ENCODE data around the gene PRKCA.
"Not testable (repeated sequence)": the region's sequence is repeated elsewhere in the genome, so short reads cannot be mapped to it uniquely, and the experiment has no call there.

The PRKCA gene

GRCh38 chr17:66381701-66382362 lies 79.4 kb downstream of the PRKCA start:
- DNase-seq: no peak

GRCh38 chr17:66383333-66383732 lies 80.9 kb downstream of the PRKCA start:
- DNase-seq: no peak

GRCh38 chr17:66386498-66387351 lies 84.3 kb downstream of the PRKCA start:
- DNase-seq: no peak

GRCh38 chr17:66387392-66387981 lies 85.1 kb downstream of the PRKCA start:
- DNase-seq: no peak

- no peak for DNase-seq
Observed at GRCh38 chr17:66392783-66393437, 90.5 kb downstream of the PRKCA start.

GRCh38 chr17:66395961-66396360 lies 93.5 kb downstream of the PRKCA start:
- DNase-seq: no peak

GRCh38 chr17:66397486-66397885 lies 95.1 kb downstream of the PRKCA start:
- no peak for DNase-seq

GRCh38 chr17:66398059-66398458 lies 95.6 kb downstream of the PRKCA start:
- DNase-seq: no peak

GRCh38 chr17:66398617-66399016 lies 96.2 kb downstream of the PRKCA start:
- peak in 9 of 56 donors; percentile 2 to 46 (median 9) for DNase-seq

- DNase-seq: no peak
Observed at GRCh38 chr17:66399441-66399840, 97.0 kb downstream of the PRKCA start.

- DNase-seq: not testable (repeated sequence)
Observed at GRCh38 chr17:66400041-66400688, 97.8 kb downstream of the PRKCA start.

GRCh38 chr17:66400698-66401097 lies 98.3 kb downstream of the PRKCA start:
- no peak for DNase-seq

- DNase-seq: no peak
Observed at GRCh38 chr17:66401364-66401763, 99.0 kb downstream of the PRKCA start.

- DNase-seq: peak in 9 of 56 donors; percentile 3 to 38 (median 13)
Observed at GRCh38 chr17:66403846-66404556, 101.6 kb downstream of the PRKCA start.

GRCh38 chr17:66405836-66406677 lies 103.6 kb downstream of the PRKCA start:
- DNase-seq: peak in 3 of 56 donors; percentile 2 to 27 (median 5)

- no peak for DNase-seq
Observed at GRCh38 chr17:66406701-66407644, 104.6 kb downstream of the PRKCA start.

GRCh38 chr17:66407864-66408263 lies 105.5 kb downstream of the PRKCA start:
- DNase-seq: no peak

- DNase-seq: no peak
Observed at GRCh38 chr17:66411520-66411919, 109.1 kb downstream of the PRKCA start.

Measured in amygdala (tissue), 56 donors.